ENCODE results near the gene ICE1. TPM values are rescaled to one million over a fixed set of nuclear protein-coding genes. Genes with fewer than 3 reads are reported as not detected.

Gene ICE1
- total RNA-seq, 1 donor from 2014 or later = 27.0 TPM

- no peak overlapping the region for H3K27ac Mint-ChIP-seq (ENCODE audit: unreplicated experiment)
- no peak for TF ChIP-seq CTCF (IDR thresholded peaks at IDR 0.05)
- no peaks in the 10 kb centered on the region for H3K9me3 Mint-ChIP-seq (ENCODE audit: unreplicated experiment)
- H3K4me3 Mint-ChIP-seq (ENCODE audit: unreplicated experiment) = no peak overlapping the region
- H3K4me1 Mint-ChIP-seq (ENCODE audit: unreplicated experiment) = no peaks in the 10 kb centered on the region
- H3K36me3 Mint-ChIP-seq (ENCODE audit: unreplicated experiment) = peaks cover 31% of the 10 kb centered on the region
- no peaks in the 10 kb centered on the region for H3K27me3 Mint-ChIP-seq (ENCODE audit: unreplicated experiment)
- no peak for DNase-seq (ENCODE audit: extremely low spot score, unreplicated experiment)
Observed at GRCh38 chr5:5466227-5466626, 43.8 kb downstream of the ICE1 start.

- Mint-ChIP-seq H3K36me3 (ENCODE audit: unreplicated experiment) (peaks cover 20% of the 10 kb centered on the region), H3K27me3 (ENCODE audit: unreplicated experiment) (no peaks in the 10 kb centered on the region), H3K4me3 (ENCODE audit: unreplicated experiment) (no peak overlapping the region), H3K4me1 (ENCODE audit: unreplicated experiment) (no peaks in the 10 kb centered on the region), H3K27ac (ENCODE audit: unreplicated experiment) (no peak overlapping the region), H3K9me3 (ENCODE audit: unreplicated experiment) (no peaks in the 10 kb centered on the region)
- TF ChIP-seq CTCF (IDR thresholded peaks at IDR 0.05) = no peak
- DNase-seq (ENCODE audit: extremely low spot score, unreplicated experiment) = no peak
Observed at GRCh38 chr5:5467737-5468136, 45.3 kb downstream of the ICE1 start.

- DNase-seq (ENCODE audit: extremely low spot score, unreplicated experiment) = no peak
- Mint-ChIP-seq H3K27me3 (ENCODE audit: unreplicated experiment) (no peaks in the 10 kb centered on the region), H3K4me1 (ENCODE audit: unreplicated experiment) (no peaks in the 10 kb centered on the region), H3K4me3 (ENCODE audit: unreplicated experiment) (no peak overlapping the region), H3K27ac (ENCODE audit: unreplicated experiment) (no peak overlapping the region), H3K9me3 (ENCODE audit: unreplicated experiment) (no peaks in the 10 kb centered on the region), H3K36me3 (ENCODE audit: unreplicated experiment) (peaks cover 24% of the 10 kb centered on the region)
- no peak for TF ChIP-seq CTCF (IDR thresholded peaks at IDR 0.05)
Observed at GRCh38 chr5:5470933-5471332, 48.5 kb downstream of the ICE1 start.

GRCh38 chr5:5473226-5473625 is 50.7 kb downstream of the ICE1 start:
- no peaks in the 10 kb centered on the region for H3K4me1 Mint-ChIP-seq (ENCODE audit: unreplicated experiment)
- no peak overlapping the region for H3K27ac Mint-ChIP-seq (ENCODE audit: unreplicated experiment)
- no peak overlapping the region for H3K4me3 Mint-ChIP-seq (ENCODE audit: unreplicated experiment)
- no peaks in the 10 kb centered on the region for H3K27me3 Mint-ChIP-seq (ENCODE audit: unreplicated experiment)
- H3K9me3 Mint-ChIP-seq (ENCODE audit: unreplicated experiment) = no peaks in the 10 kb centered on the region
- no peak for DNase-seq (ENCODE audit: extremely low spot score, unreplicated experiment)
- no peak for TF ChIP-seq CTCF (IDR thresholded peaks at IDR 0.05)
- peaks cover 36% of the 10 kb centered on the region for H3K36me3 Mint-ChIP-seq (ENCODE audit: unreplicated experiment)

GRCh38 chr5:5474961-5475360 is 52.5 kb downstream of the ICE1 start:
- Mint-ChIP-seq H3K4me3 (ENCODE audit: unreplicated experiment) (no peak overlapping the region), H3K36me3 (ENCODE audit: unreplicated experiment) (peaks cover 48% of the 10 kb centered on the region), H3K27ac (ENCODE audit: unreplicated experiment) (no peak overlapping the region), H3K27me3 (ENCODE audit: unreplicated experiment) (no peaks in the 10 kb centered on the region), H3K9me3 (ENCODE audit: unreplicated experiment) (no peaks in the 10 kb centered on the region), H3K4me1 (ENCODE audit: unreplicated experiment) (no peaks in the 10 kb centered on the region)
- no peak for DNase-seq (ENCODE audit: extremely low spot score, unreplicated experiment)
- TF ChIP-seq CTCF (IDR thresholded peaks at IDR 0.05) = no peak
